Ishikawa (cell line): Measurements from ENCODE around the gene TGFBRAP1.

Experiments used
- CEBPB ChIP-seq: IDR thresholded peaks from 2 replicates; pipeline ENCODE4 v1.6.1; 2012
- CREB1 ChIP-seq: IDR thresholded peaks from 2 replicates; pipeline ENCODE4 v1.6.1; 2012; ENCODE audit warnings: low read depth
- EGR1 ChIP-seq: IDR thresholded peaks from 2 replicates; pipeline ENCODE4 v1.6.1; 2012
- EP300 ChIP-seq: IDR thresholded peaks from 2 replicates; pipeline ENCODE4 v1.6.1; 2012; ENCODE audit warnings: borderline replicate concordance
- FOXM1 ChIP-seq: IDR thresholded peaks from 2 replicates; pipeline ENCODE4 v1.6.1; 2012; ENCODE audit warnings: low read depth, borderline replicate concordance
- MAX ChIP-seq: IDR thresholded peaks from 2 replicates; pipeline ENCODE4 v1.6.1; 2012
- NFIC ChIP-seq: IDR thresholded peaks from 2 replicates; pipeline ENCODE4 v1.6.1; 2012
- RAD21 ChIP-seq: IDR thresholded peaks from 2 replicates; pipeline ENCODE4 v1.6.1; 2012; ENCODE audit warnings: low read depth
- REST ChIP-seq: IDR thresholded peaks from 2 replicates; pipeline ENCODE4 v1.6.1; 2012; ENCODE audit warnings: low read depth, mild to moderate bottlenecking
- TAF1 ChIP-seq: IDR thresholded peaks from 2 replicates; pipeline ENCODE4 v1.6.1; 2012; ENCODE audit warnings: low read depth, mild to moderate bottlenecking
- TCF12 ChIP-seq: IDR thresholded peaks from 2 replicates; pipeline ENCODE4 v1.6.1; 2012; ENCODE audit warnings: low read depth
- TEAD4 ChIP-seq: IDR thresholded peaks from 2 replicates; pipeline ENCODE4 v1.6.1; 2012
- USF1 ChIP-seq: IDR thresholded peaks from 2 replicates; pipeline ENCODE4 v1.6.1; 2012
- YY1 ChIP-seq: IDR thresholded peaks from 2 replicates; pipeline ENCODE4 v1.6.1; 2012; ENCODE audit warnings: low read depth
- ZBTB7A ChIP-seq: IDR thresholded peaks from 2 replicates; pipeline ENCODE4 v1.6.1; 2012; ENCODE audit warnings: low read depth

Gene TGFBRAP1

DNA sequence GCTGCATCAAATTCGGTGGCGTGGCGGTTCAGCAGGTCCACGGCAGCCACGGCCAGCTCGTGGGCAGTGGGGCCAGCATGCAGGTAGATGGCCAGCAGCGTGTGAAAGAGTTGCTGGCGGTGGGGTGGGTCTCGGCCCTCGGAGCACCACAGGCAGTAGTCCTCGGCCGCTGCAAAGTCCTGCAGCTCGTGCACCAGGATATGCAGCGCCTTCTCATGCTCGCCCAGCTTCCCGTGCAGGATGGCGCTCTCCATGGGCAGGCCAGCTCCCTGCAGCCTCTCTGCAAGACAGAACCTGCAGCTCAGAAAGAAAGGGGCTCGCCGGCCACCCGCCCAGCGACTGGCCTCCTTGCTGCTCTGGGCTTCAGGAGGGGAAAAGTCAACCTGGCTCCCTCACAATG, 60.1 kb downstream of the TGFBRAP1 start:
- TF ChIP-seq EP300 (no peak), YY1 (no peak), CEBPB (no peak), TCF12 (no peak)

DNA sequence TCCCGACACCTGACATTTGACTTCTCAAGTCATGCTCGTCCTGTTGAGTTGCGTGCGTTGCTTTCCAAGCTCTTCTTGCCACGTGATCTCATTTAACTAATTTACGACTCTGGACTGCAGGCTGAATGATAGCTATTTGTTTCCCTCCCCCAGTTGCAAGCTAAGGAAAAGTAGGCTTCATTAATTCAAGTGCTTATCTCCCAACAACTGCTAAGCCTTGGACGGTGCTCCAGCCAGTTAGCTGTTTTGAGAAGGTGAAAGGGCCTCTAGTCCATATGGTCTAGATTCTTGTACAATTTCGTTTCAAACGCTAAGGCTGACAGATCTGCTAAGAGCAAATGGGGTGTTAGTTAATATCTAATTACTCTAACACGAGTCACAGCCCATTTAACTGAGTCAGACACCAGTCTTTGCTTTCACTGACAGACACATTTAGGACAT, 66.9 kb downstream of the TGFBRAP1 start:
- no peak for TF ChIP-seq TCF12

GRCh38 chr2:105261061-105261460, 68.5 kb downstream of the TGFBRAP1 start:
- TF ChIP-seq EP300 (no peak), RAD21 (no peak), MAX (no peak), CREB1 (no peak), EGR1 (no peak), REST (no peak), YY1 (no peak), TCF12 (no peak), CEBPB (no peak), TAF1 (no peak), ZBTB7A (no peak), TEAD4 (no peak)

- TF ChIP-seq RAD21: no peak
- no peak for TF ChIP-seq TCF12
- no peak for TF ChIP-seq MAX
- TF ChIP-seq TEAD4: no peak
- no peak for TF ChIP-seq CEBPB
- TF ChIP-seq EP300: no peak
- TF ChIP-seq FOXM1: no peak
- TF ChIP-seq USF1: no peak
- no peak for TF ChIP-seq EGR1
- no peak for TF ChIP-seq TAF1
- TF ChIP-seq ZBTB7A: no peak
- TF ChIP-seq REST: no peak
- no peak for TF ChIP-seq YY1
- TF ChIP-seq NFIC: no peak
- no peak for TF ChIP-seq CREB1
Measured at GRCh38 chr2:105258835-105259350, 70.6 kb downstream of the TGFBRAP1 start.

DNA sequence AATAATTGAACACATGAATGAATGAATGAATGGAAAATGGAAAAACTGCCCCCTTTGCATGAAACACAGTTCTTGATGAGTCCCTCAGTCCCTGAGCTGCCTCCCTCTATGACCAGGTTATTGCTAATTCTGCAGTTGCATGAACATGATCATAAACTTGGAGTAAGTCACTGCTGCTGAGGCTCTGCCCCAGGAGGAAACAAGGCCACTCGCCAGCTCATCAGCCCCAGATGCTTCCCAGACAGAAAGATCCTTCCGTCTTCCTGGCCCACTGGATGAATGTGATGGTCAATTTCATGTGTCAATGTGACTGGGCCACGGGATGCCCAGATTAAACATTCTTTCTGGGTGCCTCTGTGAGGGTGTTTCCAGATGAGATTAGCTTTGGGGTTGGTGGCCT, 71.6 kb downstream of the TGFBRAP1 start:
- TF ChIP-seq TAF1 (no peak), TCF12 (no peak), RAD21 (no peak), CREB1 (no peak), YY1 (no peak), USF1 (no peak), EGR1 (no peak), ZBTB7A (no peak), NFIC (no peak), FOXM1 (no peak), REST (no peak), TEAD4 (no peak)
